ENCODE results near the gene CSTPP1. TPM values are rescaled to one million over a fixed set of nuclear protein-coding genes. Genes with fewer than 3 reads are reported as not detected.
A peak's percentile ranks its signal among the peaks of the same experiment; 100 is the strongest.

Gene CSTPP1
- total and polyA plus RNA-seq, 2 of the 8 experiments (the other 6 are each of a cell fraction or from before 2014, with no cell fraction given): 24.2 to 28.7 TPM

- TF ChIP-seq ATF2 (IDR thresholded peaks at IDR 0.05; ENCODE audit: low read length) (no peak), SIN3A (conservative IDR thresholded peaks at IDR 0.05 in 1 of 2, IDR thresholded peaks at IDR 0.05 in 1 of 2; ENCODE audit: low read depth in 1 of 2, low read length in 2 of 2) (peak in 1 of 2 experiments; percentile 7; a peak in 1 of 4 replicates), CHD1 (IDR thresholded peaks at IDR 0.05; ENCODE audit: low read depth, low read length) (peak; percentile 48; the same call in 1 of the 2 replicates), YY1 (IDR thresholded peaks at IDR 0.05; ENCODE audit: low read depth, low read length) (peak; percentile 95), SP4 (IDR thresholded peaks at IDR 0.05; ENCODE audit: low read length) (no peak), BRCA1 (IDR thresholded peaks at IDR 0.05; ENCODE audit: low read depth, low read length) (no peak), ASH2L (IDR thresholded peaks at IDR 0.05; ENCODE audit: low read length) (peak; percentile 76), EP300 (IDR thresholded peaks at IDR 0.05; ENCODE audit: borderline replicate concordance in 1 of 2, low read depth in 2 of 2, low read length in 2 of 2) (0 out of 3 replicates have a peak, but pooled peaks of 1 of the 2 experiments have one; percentile 16), SAP30 (IDR thresholded peaks at IDR 0.05; ENCODE audit: insufficient read depth, insufficient replicate concordance, low read length) (peak; percentile 50), KDM5A (IDR thresholded peaks at IDR 0.05; ENCODE audit: low read length) (peak; percentile 94), HDAC2 (IDR thresholded peaks at IDR 0.05; ENCODE audit: borderline replicate concordance in 1 of 2, low read depth in 2 of 2, low read length in 2 of 2) (peak in 1 of 2 experiments; percentile 9; a peak in 1 of 4 replicates), RAD21 (IDR thresholded peaks at IDR 0.05 in 1 of 2, conservative IDR thresholded peaks at IDR 0.05 in 1 of 2; ENCODE audit: low read depth in 2 of 2, low read length in 2 of 2) (no peak), TAF1 (IDR thresholded peaks at IDR 0.05; ENCODE audit: low read depth, low read length) (peak; percentile 89), CTBP2 (IDR thresholded peaks at IDR 0.05; ENCODE audit: borderline replicate concordance, insufficient read depth, insufficient read length, low read length) (no peak), RXRA (IDR thresholded peaks at IDR 0.05; ENCODE audit: insufficient read depth, low read depth, low read length) (no peak), SP2 (IDR thresholded peaks at IDR 0.05; ENCODE audit: low read length) (0 out of 2 replicates have a peak, but pooled peaks have one; percentile 5), NANOG (IDR thresholded peaks at IDR 0.05; ENCODE audit: insufficient read depth, low read depth, low read length, poor library complexity, severe bottlenecking) (no peak), NRF1 (IDR thresholded peaks at IDR 0.05; ENCODE audit: low read depth, low read length) (no peak), TAF7 (optimal IDR thresholded peaks at IDR 0.05; ENCODE audit: borderline replicate concordance, low read depth, low read length) (peak; percentile 68), TCF12 (IDR thresholded peaks at IDR 0.05; ENCODE audit: low read depth, low read length) (no peak)
Measured at GRCh38 chr11:47176328-47177228, 240.0 kb downstream of the CSTPP1 start, which contains the start of gene ARFGAP2 (continued).
